ENCODE data around the gene MEIOSIN. TPM values are rescaled to one million over a fixed set of nuclear protein-coding genes. Genes with fewer than 3 reads are reported as not detected.

MEIOSIN gene
- total RNA-seq, 4 donors from 2014 or later = not detected

- H3K4me1 ChIP-seq = no peaks in the 10 kb centered on the region
- no peak for TF ChIP-seq POLR2A (IDR thresholded peaks at IDR 0.05)
- no peak for TF ChIP-seq CTCF (IDR thresholded peaks at IDR 0.05)
- no peak for TF ChIP-seq EP300 (IDR thresholded peaks at IDR 0.05)
- TF ChIP-seq POLR2AphosphoS5 (IDR thresholded peaks at IDR 0.05) = no peak
- no peaks in the 10 kb centered on the region for H3K9me3 ChIP-seq
- H3K27me3 ChIP-seq = no peaks in the 10 kb centered on the region
- H3K36me3 ChIP-seq = no peaks in the 10 kb centered on the region
- no peak overlapping the region for H3K4me3 ChIP-seq
- no peak overlapping the region for H3K27ac ChIP-seq
- ATAC-seq = no peak
- WGBS, 2 donors (ENCODE audit: low coverage in 1 of 2) = 73% methylated on average over 2 of the region's 6 CpGs; no CpG with 5 or more reads in 1 of the 2 donors
Measured at GRCh38 chr19:45753548-45753947, 20.3 kb downstream of the MEIOSIN start.

GRCh38 chr19:45754323-45754722, 21.1 kb downstream of the MEIOSIN start:
- Histone ChIP-seq H3K27me3 (no peaks in the 10 kb centered on the region), H3K4me3 (no peak overlapping the region), H3K9me3 (no peaks in the 10 kb centered on the region), H3K4me1 (no peaks in the 10 kb centered on the region), H3K36me3 (no peaks in the 10 kb centered on the region), H3K27ac (no peak overlapping the region)
- 100% methylated on average over 2 of the region's 8 CpGs; no CpG with 5 or more reads in 1 of the 2 donors for WGBS, 2 donors (ENCODE audit: low coverage in 1 of 2)
- TF ChIP-seq CTCF (IDR thresholded peaks at IDR 0.05) (no peak), EP300 (IDR thresholded peaks at IDR 0.05) (no peak), POLR2AphosphoS5 (IDR thresholded peaks at IDR 0.05) (no peak), POLR2A (IDR thresholded peaks at IDR 0.05) (no peak)
- ATAC-seq = no peak

- Histone ChIP-seq H3K27me3 (no peaks in the 10 kb centered on the region), H3K9me3 (no peaks in the 10 kb centered on the region), H3K4me1 (peaks cover 0 to 6% (median 0%) of the 10 kb centered on the region in 3 donors), H3K4me3 (no peak overlapping the region), H3K27ac (no peak overlapping the region), H3K36me3 (no peaks in the 10 kb centered on the region)
- TF ChIP-seq POLR2A (IDR thresholded peaks at IDR 0.05) (no peak), CTCF (IDR thresholded peaks at IDR 0.05) (no peak), POLR2AphosphoS5 (IDR thresholded peaks at IDR 0.05) (no peak), EP300 (IDR thresholded peaks at IDR 0.05) (no peak)
- no peak for ATAC-seq
- WGBS, 2 donors (ENCODE audit: low coverage in 1 of 2) = 77% methylated on average over 9 of the region's 9 CpGs; no CpG with 5 or more reads in 1 of the 2 donors
Measured at GRCh38 chr19:45757695-45758094, 24.5 kb downstream of the MEIOSIN start.

GRCh38 chr19:45758921-45759320, 25.7 kb downstream of the MEIOSIN start:
- WGBS, 2 donors (ENCODE audit: low coverage in 1 of 2) = 60 to 70% methylated on average over 1 to 3 of the region's 9 CpGs
- TF ChIP-seq POLR2A (IDR thresholded peaks at IDR 0.05) (no peak), POLR2AphosphoS5 (IDR thresholded peaks at IDR 0.05) (no peak), CTCF (IDR thresholded peaks at IDR 0.05) (no peak), EP300 (IDR thresholded peaks at IDR 0.05) (no peak)
- ATAC-seq = no peak
- H3K4me3 ChIP-seq = no peak overlapping the region
- no peak overlapping the region for H3K27ac ChIP-seq
- peaks cover 0 to 18% (median 4%) of the 10 kb centered on the region in 3 donors for H3K4me1 ChIP-seq
- no peaks in the 10 kb centered on the region for H3K36me3 ChIP-seq
- H3K27me3 ChIP-seq = no peaks in the 10 kb centered on the region
- no peaks in the 10 kb centered on the region for H3K9me3 ChIP-seq

- no peak for ATAC-seq
- WGBS, 2 donors (ENCODE audit: low coverage in 1 of 2) = 75 to 100% methylated on average over 1 to 2 of the region's 17 CpGs
- Histone ChIP-seq H3K4me1 (peaks cover 3 to 46% (median 32%) of the 10 kb centered on the region in 3 donors), H3K27me3 (no peaks in the 10 kb centered on the region), H3K9me3 (no peaks in the 10 kb centered on the region), H3K36me3 (no peaks in the 10 kb centered on the region), H3K27ac (no peak overlapping the region), H3K4me3 (no peak overlapping the region)
- TF ChIP-seq POLR2AphosphoS5 (IDR thresholded peaks at IDR 0.05) (no peak), POLR2A (IDR thresholded peaks at IDR 0.05) (no peak), CTCF (IDR thresholded peaks at IDR 0.05) (no peak), EP300 (IDR thresholded peaks at IDR 0.05) (no peak)
Measured at GRCh38 chr19:45761714-45762113, 28.5 kb downstream of the MEIOSIN start.

Data from gastroesophageal sphincter (tissue), 4 donors.